Adrenal gland (tissue), 12 donors: ENCODE data around the gene ADGRB3. TPM values are rescaled to one million over a fixed set of nuclear protein-coding genes. Genes with fewer than 3 reads are reported as not detected.

ENCODE experiments used
- DNase-seq, 7 donors: peaks; one replicate each; pipeline ENCODE4 v3.0.0-alpha.2; 2019 to 2020
- H3K27ac ChIP-seq, 5 donors: fragments of 200-600 bp; sonication (generic) in 4 of 5; 1 replicate in 3 of 5; 2 replicates in 2 of 5; pipeline versions ENCODE4 v1.5.1 to v1.8.0; 2016 to 2020; ENCODE audit warnings: mild to moderate bottlenecking in 1 of 5
- H3K27me3 ChIP-seq: fragments of 200-600 bp; 2 replicates; pipeline ENCODE4 v1.8.0; 2021
- H3K36me3 ChIP-seq, 2 donors: fragments of 200-600 bp; replicated peaks in 1 of 2; 1 replicate in 1 of 2; 2 replicates in 1 of 2; pipeline versions ENCODE4 v1.5.1 to v1.8.0; 2018 to 2022
- H3K4me1 ChIP-seq, 2 donors: fragments of 200-600 bp; replicated peaks in 1 of 2; 1 replicate in 1 of 2; 2 replicates in 1 of 2; pipeline versions ENCODE4 v1.5.1 to v1.8.0; 2018 to 2021
- H3K4me3 ChIP-seq, 4 donors: fragments of 200-600 bp; sonication (generic) in 3 of 4; one replicate each; pipeline ENCODE4 v1.5.1; 2016 to 2018
- H3K9me3 ChIP-seq, 3 donors: fragments of 200-600 bp; sonication (generic) in 1 of 3; replicated peaks in 1 of 3; 1 replicate in 2 of 3; 2 replicates in 1 of 3; pipeline versions ENCODE4 v1.5.1 to v1.8.0; 2016 to 2021
- CTCF ChIP-seq, 6 experiments: fragments of 450-650 bp in 4 of 6; fragments of 200-600 bp in 2 of 6; sonication (generic) in 1 of 6; IDR thresholded peaks; 1 replicate in 5 of 6; 2 replicates in 1 of 6; pipeline versions ENCODE4 v1.5.1 to v1.8.0; 2016 to 2021; ENCODE audit warnings: antibody characterized with exemption in 6 of 6, mild to moderate bottlenecking in 2 of 6, moderate library complexity in 1 of 6
- POLR2A ChIP-seq, 2 donors: fragments of 450-650 bp; IDR thresholded peaks; one replicate each; pipeline ENCODE4 v1.6.1; 2017; ENCODE audit warnings: antibody characterized with exemption in 2 of 2, mild to moderate bottlenecking in 2 of 2, moderate library complexity in 1 of 2
- WGBS, 4 donors: extraction: QIAGEN DNeasy Blood & Tissue Kit in 2 of 4; methylation state at CpG; one replicate each; pipeline versions ENCODE4 v1.1.5 to v1.1.7; 2013 to 2017; 5-methylcytosine and 5-hydroxymethylcytosine counted together
- intact Hi-C, 2 donors: fragments of 100-400 bp; cut with DNase I; formaldehyde crosslinking; loops; one replicate each; pipeline versions ENCODE4 v1.14.1 to v1.15.0; 2022 to 2023
- polyA plus RNA-seq, 3 donors: library from polyadenylated mRNA; stranded (reverse); fragments of 200-250 nt in 2 of 3; fragments of 350-450 nt in 1 of 3; fragmentation: Illumina TruSeq in 1 of 3; extraction: RNeasy Lipid Tissue Mini Kit (QIAGEN cat#74804) in 1 of 3; gene quantifications; one replicate each; pipeline ENCODE4 v1.2.3, GENCODE V29; 2013 to 2014
- total RNA-seq, 9 donors: library from RNA; depleted of rRNA in 4 of 9; stranded (reverse); fragments of >200 nt in 4 of 9; fragments of 120-200 nt in 1 of 9; fragmentation: NEBNext Ultra II Directional in 1 of 9; extraction: Animal tissue kit (Norgen Biotek cat#: 25700) in 1 of 9; gene quantifications; one replicate each; pipeline versions ENCODE4 v1.1.0 to v1.2.4, GENCODE V29; 2013 to 2023
- donor health status: healthy with polysubstance abuse.
- donor health status: Bipolar disorder and iron deficiency.
- donor health status: DM: yes; HTN: yes; CAD: no.
- donor health status: DM: no; HTN: no; CAD: no.
- donor health status: DM: no; HTN: no; CAD: no.
- donor health status: DM: yes; HTN: yes; CAD: no.

Gene ADGRB3
- total and polyA plus RNA-seq, 12 donors = 1.3 to 9.0 (median 3.1) TPM

- TF ChIP-seq CTCF (IDR thresholded peaks at IDR 0.05) (no peak), POLR2A (IDR thresholded peaks at IDR 0.05) (no peak)
- DNase-seq = no peak
- Histone ChIP-seq H3K4me3 (no peak overlapping the region), H3K36me3 (no peaks in the 10 kb centered on the region), H3K9me3 (no peaks in the 10 kb centered on the region), H3K4me1 (peaks cover 0 to 5% of the 10 kb centered on the region in 2 donors), H3K27ac (no peak overlapping the region), H3K27me3 (no peaks in the 10 kb centered on the region)
- intact Hi-C loops = no loop called here
- 81 to 89% (median 83%) methylated on average over 6 of the region's 6 CpGs for WGBS, 4 donors
Measured at GRCh38 chr6:68695838-68696237, 60.8 kb downstream of the ADGRB3 start.

GRCh38 chr6:68697394-68697793 lies 62.3 kb downstream of the ADGRB3 start:
- Histone ChIP-seq H3K27me3 (no peaks in the 10 kb centered on the region), H3K36me3 (no peaks in the 10 kb centered on the region), H3K9me3 (no peaks in the 10 kb centered on the region), H3K4me1 (peaks cover 0 to 5% of the 10 kb centered on the region in 2 donors), H3K4me3 (no peak overlapping the region), H3K27ac (no peak overlapping the region)
- TF ChIP-seq POLR2A (IDR thresholded peaks at IDR 0.05) = no peak
- no peak for TF ChIP-seq CTCF (IDR thresholded peaks at IDR 0.05)
- DNase-seq = no peak
- intact Hi-C loops = no loop called here
- 77 to 95% (median 77%) methylated on average over 1 of the region's 1 CpG for WGBS, 4 donors

- H3K27ac ChIP-seq = no peak overlapping the region
- 60 to 67% (median 63%) methylated on average over 4 of the region's 4 CpGs for WGBS, 4 donors
- intact Hi-C loops = no loop called here
- DNase-seq = no peak
- peaks cover 0 to 5% of the 10 kb centered on the region in 2 donors for H3K4me1 ChIP-seq
- no peaks in the 10 kb centered on the region for H3K27me3 ChIP-seq
- H3K4me3 ChIP-seq = no peak overlapping the region
- H3K36me3 ChIP-seq = no peaks in the 10 kb centered on the region
- H3K9me3 ChIP-seq = no peaks in the 10 kb centered on the region
- TF ChIP-seq CTCF (IDR thresholded peaks at IDR 0.05) (no peak), POLR2A (IDR thresholded peaks at IDR 0.05) (no peak)
Measured at GRCh38 chr6:68701159-68701558, 66.1 kb downstream of the ADGRB3 start.

- H3K4me1 ChIP-seq = no peaks in the 10 kb centered on the region
- intact Hi-C loops = no loop called here
- no peak for TF ChIP-seq CTCF (IDR thresholded peaks at IDR 0.05)
Measured at GRCh38 chr6:68704485-68704884, 69.4 kb downstream of the ADGRB3 start.

More at GRCh38 chr6:68704485-68704884, 69.4 kb downstream of the ADGRB3 start:
- H3K4me3 ChIP-seq = no peak overlapping the region
- DNase-seq = no peak
- no peak overlapping the region for H3K27ac ChIP-seq
- no peaks in the 10 kb centered on the region for H3K36me3 ChIP-seq
- H3K27me3 ChIP-seq = no peaks in the 10 kb centered on the region
- H3K9me3 ChIP-seq = no peaks in the 10 kb centered on the region
